Neuronal stem cell (in vitro differentiated cells): ENCODE results near the gene PNPLA1.

Source experiments
- DNase-seq: peaks from one replicate; pipeline ENCODE4 v3.0.0-alpha.2; 2013; ENCODE audit warnings: low spot score
- H2AFZ ChIP-seq: one replicate; pipeline ENCODE4 v1.6.1; 2013; ENCODE audit warnings: mild to moderate bottlenecking, low read length, inconsistent platforms
- H2AK5ac ChIP-seq: 2 replicates; pipeline ENCODE4 v1.6.1; 2013; ENCODE audit warnings: low read depth, mild to moderate bottlenecking, inconsistent platforms, low read length, moderate library complexity, mixed read lengths
- H2BK120ac ChIP-seq: 2 replicates; pipeline ENCODE4 v1.6.1; 2013; ENCODE audit warnings: low read depth, mild to moderate bottlenecking, inconsistent platforms, low read length, moderate library complexity, mixed read lengths
- H2BK12ac ChIP-seq: one replicate; pipeline ENCODE4 v1.6.1; 2013; ENCODE audit warnings: low read length, inconsistent platforms
- H2BK15ac ChIP-seq: 2 replicates; pipeline ENCODE4 v1.6.1; 2013; ENCODE audit warnings: mild to moderate bottlenecking, low read length, inconsistent platforms, mixed read lengths
- H2BK5ac ChIP-seq: one replicate; pipeline ENCODE4 v1.6.1; 2013; ENCODE audit warnings: inconsistent platforms, mild to moderate bottlenecking, low read length, moderate library complexity
- H3K14ac ChIP-seq: one replicate; pipeline ENCODE4 v1.6.1; 2013; ENCODE audit warnings: low read length, inconsistent platforms
- H3K18ac ChIP-seq: 2 replicates; pipeline ENCODE4 v1.6.1; 2013; ENCODE audit warnings: low read length, inconsistent platforms
- H3K23ac ChIP-seq: 2 replicates; pipeline ENCODE4 v1.6.1; 2013; ENCODE audit warnings: low read depth, mild to moderate bottlenecking, mixed read lengths, low read length, inconsistent platforms; ENCODE audit not compliant: poor library complexity
- H3K27ac ChIP-seq: replicated peaks from 3 replicates; pipeline ENCODE4 v1.5.1; 2013; ENCODE audit warnings: low read length, inconsistent platforms
- H3K27me3 ChIP-seq, 3 experiments: 2 replicates each; pipeline ENCODE4 v1.6.1; 2013; ENCODE audit warnings: low read length in 3 of 3, mild to moderate bottlenecking in 2 of 3, inconsistent platforms in 1 of 3, low read depth in 1 of 3, mixed read lengths in 1 of 3, moderate library complexity in 1 of 3; ENCODE audit not compliant: control insufficient read depth in 3 of 3, insufficient read depth in 3 of 3
- H3K36me3 ChIP-seq, 2 donors: replicated peaks in 1 of 2; 2 replicates each; pipeline ENCODE4 v1.6.1; 2013; ENCODE audit warnings: low read length in 2 of 2; ENCODE audit not compliant: control insufficient read depth in 2 of 2, insufficient read depth in 2 of 2
- H3K4ac ChIP-seq: 2 replicates; pipeline ENCODE4 v1.6.1; 2013; ENCODE audit warnings: inconsistent platforms, mild to moderate bottlenecking, low read length, moderate library complexity
- H3K4me1 ChIP-seq, 2 donors: 1 replicate in 1 of 2; 2 replicates in 1 of 2; pipeline ENCODE4 v1.6.1; 2013; ENCODE audit warnings: low read length in 2 of 2, low read depth in 1 of 2; ENCODE audit not compliant: control insufficient read depth in 2 of 2, insufficient read depth in 1 of 2
- H3K4me2 ChIP-seq: one replicate; pipeline ENCODE4 v1.6.1; 2013; ENCODE audit warnings: mild to moderate bottlenecking, low read length, inconsistent platforms; ENCODE audit not compliant: insufficient read depth, poor library complexity, severe bottlenecking
- H3K4me3 ChIP-seq, 2 donors: 2 replicates each; pipeline ENCODE4 v1.5.1; 2013; ENCODE audit warnings: low read length in 2 of 2, mild to moderate bottlenecking in 2 of 2, inconsistent platforms in 1 of 2, moderate library complexity in 1 of 2
- H3K79me1 ChIP-seq: one replicate; pipeline ENCODE4 v1.6.1; 2013; ENCODE audit warnings: low read depth, mild to moderate bottlenecking, inconsistent platforms, low read length, moderate library complexity
- H3K9ac ChIP-seq: one replicate; pipeline ENCODE4 v1.6.1; 2013; ENCODE audit warnings: mild to moderate bottlenecking, low read depth, low read length, inconsistent platforms; ENCODE audit not compliant: poor library complexity
- H3K9me3 ChIP-seq, 2 donors: replicated peaks in 1 of 2; 2 replicates each; pipeline versions ENCODE3 to v1.6.1; 2013; ENCODE audit warnings: low read length in 2 of 2, mild to moderate bottlenecking in 2 of 2, inconsistent platforms in 1 of 2, low read depth in 1 of 2, mixed read lengths in 1 of 2, moderate library complexity in 1 of 2; ENCODE audit not compliant: control insufficient read depth in 2 of 2, insufficient read depth in 1 of 2
- H4K8ac ChIP-seq: one replicate; pipeline ENCODE4 v1.6.1; 2013; ENCODE audit warnings: low read depth, mild to moderate bottlenecking, inconsistent platforms, low read length, moderate library complexity
- H4K91ac ChIP-seq: one replicate; pipeline ENCODE4 v1.6.1; 2013; ENCODE audit warnings: low read length, low read depth, mild to moderate bottlenecking, inconsistent platforms; ENCODE audit not compliant: poor library complexity
- WGBS, 2 donors: extraction: QIAGEN DNeasy Blood & Tissue Kit; methylation state at CpG; one replicate each; pipeline ENCODE4 v1.1.7; 2013; ENCODE audit warnings: missing lambda C conversion rate in 2 of 2, mixed read lengths in 1 of 2; ENCODE audit not compliant: insufficient read length in 2 of 2, insufficient replicate concordance in 1 of 2; ENCODE audit errors: extremely low coverage in 2 of 2; 5-methylcytosine and 5-hydroxymethylcytosine counted together

The PNPLA1 gene

DNA sequence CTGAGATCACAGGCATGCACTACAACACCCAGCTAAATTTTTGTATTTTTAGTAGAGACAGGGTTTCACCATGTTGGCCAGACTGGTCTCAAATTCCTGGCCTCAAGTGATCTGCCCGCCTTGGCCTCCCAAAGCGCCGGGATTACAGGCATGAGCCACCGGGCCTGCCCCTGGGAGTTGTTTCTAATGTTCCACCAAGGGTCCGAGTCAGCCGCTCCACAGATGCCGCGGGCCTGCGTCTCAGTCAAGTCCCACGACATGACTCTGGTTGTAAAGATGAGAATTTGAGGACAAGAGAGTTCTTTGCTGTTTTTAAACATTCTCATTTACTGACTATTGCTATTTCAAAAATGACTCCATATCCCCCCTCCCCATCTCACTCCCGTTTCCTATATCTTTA, 36.0 kb downstream of the PNPLA1 start:
- Histone ChIP-seq H3K14ac (no peak overlapping the region), H3K4me3 (no peak overlapping the region), H3K79me1 (no peaks in the 10 kb centered on the region), H2BK15ac (no peak overlapping the region), H2AK5ac (no peak overlapping the region), H2AFZ (peak overlapping the region; percentile 76), H2BK12ac (no peak overlapping the region), H3K4me1 (peaks cover 7 to 8% of the 10 kb centered on the region in 2 donors), H3K9ac (no peak overlapping the region), H3K4ac (no peak overlapping the region), H3K36me3 (no peaks in the 10 kb centered on the region), H3K27me3 (peaks cover 0 to 6% (median 0%) of the 10 kb centered on the region in 3 experiments), H4K91ac (no peak overlapping the region), H2BK120ac (no peak overlapping the region), H3K18ac (no peak overlapping the region), H3K9me3 (no peaks in the 10 kb centered on the region), H3K4me2 (no peak overlapping the region), H3K27ac (no peak overlapping the region), H4K8ac (no peak overlapping the region), H3K23ac (no peak overlapping the region), H2BK5ac (no peak overlapping the region)
- 100% methylated on average over 1 of the region's 11 CpGs for WGBS, 2 donors
- no peak for DNase-seq

DNA sequence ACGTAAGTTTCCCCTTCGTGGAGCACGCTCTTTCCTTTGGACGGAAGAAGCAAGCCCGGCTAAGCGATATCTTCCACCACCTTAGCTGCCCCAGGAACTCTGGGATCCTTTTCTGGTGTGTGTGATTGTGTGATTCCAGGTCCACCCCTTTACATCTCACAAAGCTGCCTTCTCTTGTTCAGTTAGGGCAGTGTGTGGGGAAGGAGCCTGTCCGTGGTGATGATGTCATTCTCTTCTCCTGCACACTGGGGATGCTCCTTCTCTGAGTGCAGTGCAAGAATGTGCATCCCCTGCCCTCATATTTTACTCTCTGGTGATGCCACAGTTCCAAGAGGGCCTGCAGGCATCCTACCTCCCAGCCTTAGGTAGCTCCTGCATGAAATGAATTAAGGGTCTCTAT, 36.5 kb downstream of the PNPLA1 start:
- Histone ChIP-seq H3K4me3 (no peak overlapping the region), H4K8ac (no peak overlapping the region), H3K4me1 (peaks cover 5 to 7% of the 10 kb centered on the region in 2 donors), H3K36me3 (no peaks in the 10 kb centered on the region), H2BK15ac (no peak overlapping the region), H2BK12ac (no peak overlapping the region), H4K91ac (no peak overlapping the region), H3K14ac (no peak overlapping the region), H3K18ac (no peak overlapping the region), H3K4ac (no peak overlapping the region), H2BK5ac (no peak overlapping the region), H3K27me3 (peaks cover 0 to 6% (median 0%) of the 10 kb centered on the region in 3 experiments), H3K79me1 (no peaks in the 10 kb centered on the region), H3K27ac (no peak overlapping the region), H2AFZ (peak overlapping the region; percentile 76), H2BK120ac (no peak overlapping the region), H2AK5ac (no peak overlapping the region), H3K9me3 (no peaks in the 10 kb centered on the region), H3K4me2 (no peak overlapping the region), H3K9ac (no peak overlapping the region), H3K23ac (no peak overlapping the region)
- WGBS, 2 donors: no CpG with 5 or more reads among the region's 7 CpGs
- no peak for DNase-seq

DNA sequence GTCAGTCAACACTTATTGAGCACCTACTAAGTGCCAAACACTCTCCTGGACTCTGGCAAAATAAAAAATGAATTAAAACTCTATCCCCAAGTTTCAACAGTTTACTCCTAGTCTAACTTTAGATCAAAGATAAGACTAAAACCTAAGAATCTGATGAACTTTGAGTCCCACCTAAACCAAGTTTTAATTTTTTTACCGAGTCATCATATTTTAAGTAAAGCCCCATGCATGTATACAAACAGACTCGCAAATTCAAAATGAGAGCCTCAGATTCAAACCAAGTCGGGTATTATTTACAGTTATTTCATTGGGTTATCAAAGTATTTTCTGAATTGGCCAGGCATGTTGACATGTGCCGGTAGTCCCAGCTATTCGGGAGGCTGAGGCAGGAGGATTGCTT, 38.7 kb downstream of the PNPLA1 start:
- no peak overlapping the region for H4K8ac ChIP-seq
- DNase-seq: no peak
- H2BK12ac ChIP-seq: no peak overlapping the region
- no peaks in the 10 kb centered on the region for H3K36me3 ChIP-seq
- no peak overlapping the region for H4K91ac ChIP-seq
- H3K4me3 ChIP-seq: no peak overlapping the region
- H3K23ac ChIP-seq: no peak overlapping the region
- H3K79me1 ChIP-seq: no peaks in the 10 kb centered on the region
- H3K18ac ChIP-seq: no peak overlapping the region
- no peak overlapping the region for H2AK5ac ChIP-seq
- WGBS, 2 donors: no CpG with 5 or more reads among the region's 5 CpGs
- H3K27ac ChIP-seq: no peak overlapping the region
- peaks cover 0 to 6% (median 0%) of the 10 kb centered on the region in 3 experiments for H3K27me3 ChIP-seq
- no peak overlapping the region for H3K4me2 ChIP-seq
- H3K14ac ChIP-seq: no peak overlapping the region
- no peak overlapping the region for H2BK15ac ChIP-seq
- H2BK120ac ChIP-seq: no peak overlapping the region
- no peak overlapping the region for H2BK5ac ChIP-seq
- peaks cover 4 to 7% of the 10 kb centered on the region in 2 donors for H3K4me1 ChIP-seq
- H3K9ac ChIP-seq: no peak overlapping the region
- no peak overlapping the region for H3K4ac ChIP-seq
- H2AFZ ChIP-seq: no peak overlapping the region
- no peaks in the 10 kb centered on the region for H3K9me3 ChIP-seq

DNA sequence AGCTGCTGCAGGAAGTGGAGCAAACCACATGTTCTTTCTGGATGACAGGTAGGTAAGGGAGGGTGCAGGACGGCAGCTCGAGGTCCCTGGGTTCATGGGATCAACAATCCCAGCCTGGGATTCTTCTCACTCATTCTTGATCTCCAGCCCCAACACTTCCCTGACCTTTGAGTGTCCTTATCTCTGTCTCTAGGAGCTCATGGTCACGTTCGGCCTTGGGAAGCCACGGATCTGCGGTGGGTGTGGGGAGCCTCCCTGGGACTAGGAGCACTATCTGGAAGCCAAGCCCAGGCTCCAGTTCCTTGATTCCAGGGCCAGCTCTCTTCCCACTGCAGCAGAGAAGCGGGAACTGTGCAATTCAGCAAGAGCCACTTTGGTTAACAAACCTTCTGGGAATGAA, 39.3 kb downstream of the PNPLA1 start:
- no peak overlapping the region for H2BK120ac ChIP-seq
- no peak overlapping the region for H2BK15ac ChIP-seq
- no peak overlapping the region for H3K14ac ChIP-seq
- no peak overlapping the region for H3K18ac ChIP-seq
- H3K79me1 ChIP-seq: no peaks in the 10 kb centered on the region
- H3K9ac ChIP-seq: no peak overlapping the region
- H3K4me1 ChIP-seq: peaks cover 6 to 7% of the 10 kb centered on the region in 2 donors
- H2AK5ac ChIP-seq: no peak overlapping the region
- H3K27me3 ChIP-seq: peaks cover 0 to 6% (median 0%) of the 10 kb centered on the region in 3 experiments
- no peaks in the 10 kb centered on the region for H3K36me3 ChIP-seq
- H2BK5ac ChIP-seq: no peak overlapping the region
- no peak overlapping the region for H3K4ac ChIP-seq
- no peak overlapping the region for H4K91ac ChIP-seq
- H3K4me3 ChIP-seq: no peak overlapping the region
- H3K9me3 ChIP-seq: no peaks in the 10 kb centered on the region
- H3K27ac ChIP-seq: no peak overlapping the region
- H3K23ac ChIP-seq: no peak overlapping the region
- DNase-seq: no peak
- no peak overlapping the region for H4K8ac ChIP-seq
- H2BK12ac ChIP-seq: no peak overlapping the region
- no CpG with 5 or more reads among the region's 7 CpGs for WGBS, 2 donors
- no peak overlapping the region for H2AFZ ChIP-seq
- H3K4me2 ChIP-seq: no peak overlapping the region
